SK-N-SH treated with all-trans-retinoic acid at 6 μM for 48 hours (cell line): Measurements from ENCODE around the gene DOCK2.

ENCODE experiments used
- ARNTL ChIP-seq: fragments of 450-650 bp; formaldehyde crosslinking; IDR thresholded peaks from 2 replicates; pipeline ENCODE4 v1.5.0; 2020; ENCODE audit warnings: low read depth, mild to moderate bottlenecking, moderate library complexity, borderline replicate concordance
- BACH2 ChIP-seq: fragments of 250-450 bp; sonication (Bioruptor Pico); IDR thresholded peaks from 2 replicates; pipeline ENCODE4 v1.9.0; 2021; ENCODE audit warnings: mild to moderate bottlenecking, borderline replicate concordance
- ISL1 ChIP-seq: fragments of 250-450 bp; sonication (Bioruptor Pico); IDR thresholded peaks from 2 replicates; pipeline ENCODE4 v2.1.2; 2022; ENCODE audit warnings: mild to moderate bottlenecking, moderate library complexity
- PPARA ChIP-seq: fragments of 250-450 bp; sonication (Bioruptor Pico); IDR thresholded peaks from 2 replicates; pipeline ENCODE4 v1.5.0; 2020; ENCODE audit warnings: mild to moderate bottlenecking, borderline replicate concordance
- RARB ChIP-seq: fragments of 250-450 bp; sonication (Bioruptor Pico); IDR thresholded peaks from 2 replicates; pipeline ENCODE4 v1.8.0; 2021; ENCODE audit warnings: mild to moderate bottlenecking, moderate library complexity
- ZC3H10 ChIP-seq: fragments of 250-450 bp; sonication (Bioruptor Pico); IDR thresholded peaks from 2 replicates; pipeline ENCODE4 v1.5.1; 2021; ENCODE audit warnings: mild to moderate bottlenecking, moderate library complexity
- ZFP30 ChIP-seq: fragments of 450-650 bp; formaldehyde crosslinking; IDR thresholded peaks from 2 replicates; pipeline ENCODE4 v1.5.0; 2022; ENCODE audit warnings: mild to moderate bottlenecking, moderate library complexity
- ZNF565 ChIP-seq: fragments of 450-650 bp; formaldehyde crosslinking; conservative IDR thresholded peaks from 2 replicates; pipeline ENCODE4 v1.5.0; 2020; ENCODE audit warnings: low read depth, mild to moderate bottlenecking, moderate library complexity
- ZNF70 ChIP-seq: fragments of 450-650 bp; formaldehyde crosslinking; IDR thresholded peaks from 2 replicates; pipeline ENCODE4 v1.5.0; 2020; ENCODE audit warnings: mild to moderate bottlenecking, moderate library complexity
- ZNF8 ChIP-seq: fragments of 450-650 bp; formaldehyde crosslinking; IDR thresholded peaks from 2 replicates; pipeline ENCODE4 v1.5.0; 2020; ENCODE audit warnings: mild to moderate bottlenecking, moderate library complexity
- TF ChIP-seq, protein P1 (sequence below): fragments of 250-450 bp; sonication (Bioruptor Pico); IDR thresholded peaks from 2 replicates; pipeline ENCODE4 v1.8.0; 2020; ENCODE audit warnings: mild to moderate bottlenecking, moderate library complexity, borderline replicate concordance
- TF ChIP-seq, protein P2 (sequence below): fragments of 250-450 bp; sonication (Bioruptor Pico); IDR thresholded peaks from 2 replicates; pipeline ENCODE4 v1.8.0; 2021; ENCODE audit warnings: low read depth, mild to moderate bottlenecking, moderate library complexity, borderline replicate concordance
- TF ChIP-seq, protein P3 (sequence below): fragments of 250-450 bp; sonication (Bioruptor Pico); IDR thresholded peaks from 2 replicates; pipeline ENCODE4 v1.5.0; 2020; ENCODE audit warnings: mild to moderate bottlenecking, moderate library complexity

DNA sequence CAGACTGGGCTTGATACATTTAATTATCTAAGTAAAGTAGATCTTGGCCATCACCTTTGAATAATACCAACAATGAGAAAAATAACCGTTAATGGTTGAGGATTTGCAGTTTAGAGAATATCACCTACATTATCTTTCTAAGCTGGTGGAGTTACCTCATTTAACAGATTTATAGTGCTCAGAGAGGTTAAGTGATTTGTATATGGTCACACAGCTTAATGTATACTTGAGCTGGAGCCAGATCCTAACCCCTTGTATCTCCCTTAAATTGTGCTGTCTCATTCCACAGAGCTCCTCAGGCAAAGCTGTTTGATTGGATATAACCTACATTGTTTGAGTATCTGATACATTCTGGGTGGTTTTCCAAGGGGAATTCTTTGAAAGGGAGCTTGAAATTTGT is 285.4 kb downstream of the DOCK2 start:
- TF ChIP-seq ZC3H10 (CRISPR knock-in tag) (no peak), BACH2 (CRISPR knock-in tag) (no peak), ARNTL (no peak), PPARA (CRISPR knock-in tag) (no peak), ISL1 (no peak), ZFP30 (CRISPR knock-in tag) (no peak), RARB (CRISPR knock-in tag) (no peak), ZNF8 (CRISPR knock-in tag) (no peak), ZNF70 (no peak), ZNF565 (CRISPR knock-in tag) (no peak)
- TF ChIP-seq, protein P1, sequence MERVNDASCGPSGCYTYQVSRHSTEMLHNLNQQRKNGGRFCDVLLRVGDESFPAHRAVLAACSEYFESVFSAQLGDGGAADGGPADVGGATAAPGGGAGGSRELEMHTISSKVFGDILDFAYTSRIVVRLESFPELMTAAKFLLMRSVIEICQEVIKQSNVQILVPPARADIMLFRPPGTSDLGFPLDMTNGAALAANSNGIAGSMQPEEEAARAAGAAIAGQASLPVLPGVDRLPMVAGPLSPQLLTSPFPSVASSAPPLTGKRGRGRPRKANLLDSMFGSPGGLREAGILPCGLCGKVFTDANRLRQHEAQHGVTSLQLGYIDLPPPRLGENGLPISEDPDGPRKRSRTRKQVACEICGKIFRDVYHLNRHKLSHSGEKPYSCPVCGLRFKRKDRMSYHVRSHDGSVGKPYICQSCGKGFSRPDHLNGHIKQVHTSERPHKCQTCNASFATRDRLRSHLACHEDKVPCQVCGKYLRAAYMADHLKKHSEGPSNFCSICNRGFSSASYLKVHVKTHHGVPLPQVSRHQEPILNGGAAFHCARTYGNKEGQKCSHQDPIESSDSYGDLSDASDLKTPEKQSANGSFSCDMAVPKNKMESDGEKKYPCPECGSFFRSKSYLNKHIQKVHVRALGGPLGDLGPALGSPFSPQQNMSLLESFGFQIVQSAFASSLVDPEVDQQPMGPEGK: no peak
- TF ChIP-seq, protein P2, sequence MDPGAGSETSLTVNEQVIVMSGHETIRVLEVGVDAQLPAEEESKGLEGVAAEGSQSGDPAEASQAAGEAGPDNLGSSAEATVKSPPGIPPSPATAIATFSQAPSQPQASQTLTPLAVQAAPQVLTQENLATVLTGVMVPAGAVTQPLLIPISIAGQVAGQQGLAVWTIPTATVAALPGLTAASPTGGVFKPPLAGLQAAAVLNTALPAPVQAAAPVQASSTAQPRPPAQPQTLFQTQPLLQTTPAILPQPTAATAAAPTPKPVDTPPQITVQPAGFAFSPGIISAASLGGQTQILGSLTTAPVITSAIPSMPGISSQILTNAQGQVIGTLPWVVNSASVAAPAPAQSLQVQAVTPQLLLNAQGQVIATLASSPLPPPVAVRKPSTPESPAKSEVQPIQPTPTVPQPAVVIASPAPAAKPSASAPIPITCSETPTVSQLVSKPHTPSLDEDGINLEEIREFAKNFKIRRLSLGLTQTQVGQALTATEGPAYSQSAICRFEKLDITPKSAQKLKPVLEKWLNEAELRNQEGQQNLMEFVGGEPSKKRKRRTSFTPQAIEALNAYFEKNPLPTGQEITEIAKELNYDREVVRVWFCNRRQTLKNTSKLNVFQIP: no peak
- TF ChIP-seq, protein P3, sequence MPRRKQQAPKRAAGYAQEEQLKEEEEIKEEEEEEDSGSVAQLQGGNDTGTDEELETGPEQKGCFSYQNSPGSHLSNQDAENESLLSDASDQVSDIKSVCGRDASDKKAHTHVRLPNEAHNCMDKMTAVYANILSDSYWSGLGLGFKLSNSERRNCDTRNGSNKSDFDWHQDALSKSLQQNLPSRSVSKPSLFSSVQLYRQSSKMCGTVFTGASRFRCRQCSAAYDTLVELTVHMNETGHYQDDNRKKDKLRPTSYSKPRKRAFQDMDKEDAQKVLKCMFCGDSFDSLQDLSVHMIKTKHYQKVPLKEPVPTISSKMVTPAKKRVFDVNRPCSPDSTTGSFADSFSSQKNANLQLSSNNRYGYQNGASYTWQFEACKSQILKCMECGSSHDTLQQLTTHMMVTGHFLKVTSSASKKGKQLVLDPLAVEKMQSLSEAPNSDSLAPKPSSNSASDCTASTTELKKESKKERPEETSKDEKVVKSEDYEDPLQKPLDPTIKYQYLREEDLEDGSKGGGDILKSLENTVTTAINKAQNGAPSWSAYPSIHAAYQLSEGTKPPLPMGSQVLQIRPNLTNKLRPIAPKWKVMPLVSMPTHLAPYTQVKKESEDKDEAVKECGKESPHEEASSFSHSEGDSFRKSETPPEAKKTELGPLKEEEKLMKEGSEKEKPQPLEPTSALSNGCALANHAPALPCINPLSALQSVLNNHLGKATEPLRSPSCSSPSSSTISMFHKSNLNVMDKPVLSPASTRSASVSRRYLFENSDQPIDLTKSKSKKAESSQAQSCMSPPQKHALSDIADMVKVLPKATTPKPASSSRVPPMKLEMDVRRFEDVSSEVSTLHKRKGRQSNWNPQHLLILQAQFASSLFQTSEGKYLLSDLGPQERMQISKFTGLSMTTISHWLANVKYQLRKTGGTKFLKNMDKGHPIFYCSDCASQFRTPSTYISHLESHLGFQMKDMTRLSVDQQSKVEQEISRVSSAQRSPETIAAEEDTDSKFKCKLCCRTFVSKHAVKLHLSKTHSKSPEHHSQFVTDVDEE (CRISPR knock-in tag): no peak
